Measurements from ENCODE around the gene USF2. TPM values are rescaled to one million over a fixed set of nuclear protein-coding genes. Genes with fewer than 3 reads are reported as not detected.

The USF2 gene
- total RNA-seq, 1 donor from 2014 or later, result 152 TPM

DNA sequence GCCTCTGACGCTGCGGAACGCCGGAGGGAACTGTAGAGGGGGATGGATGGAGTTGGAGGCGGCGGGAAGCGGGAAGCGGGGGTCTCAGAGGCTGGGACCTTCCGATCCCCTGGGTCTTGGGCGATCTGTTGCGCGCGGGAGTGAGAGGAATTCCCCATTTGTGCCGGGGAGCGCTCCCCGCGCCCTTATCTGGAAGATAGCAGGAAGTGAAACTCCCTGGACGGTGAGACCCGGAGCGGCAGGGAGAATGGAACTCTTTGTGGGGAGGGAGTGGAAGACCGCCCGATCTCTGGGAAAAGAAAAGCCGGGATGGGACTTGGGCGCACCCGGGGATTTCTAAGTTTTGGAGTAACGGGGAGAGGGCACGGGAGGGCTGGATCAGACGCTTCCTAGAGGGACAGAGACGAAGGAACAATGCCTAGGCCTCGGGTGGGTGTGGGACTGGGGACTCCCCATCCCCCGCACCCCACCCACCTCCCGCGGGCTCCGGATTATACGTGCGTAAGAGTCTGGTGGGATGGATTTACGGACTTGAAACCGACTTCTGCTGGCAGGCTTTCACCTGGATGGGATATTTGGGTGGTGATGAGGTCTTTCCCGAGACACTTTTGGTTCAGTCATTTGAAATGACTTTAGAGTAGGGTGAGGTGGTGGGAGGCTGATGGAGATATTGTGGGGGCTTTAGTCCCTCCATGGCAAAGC lies 19.5 kb upstream of the USF2 start:
- intact Hi-C loops (cut with DNase I), result no loop called here
- DNase-seq, result peak; percentile 63
- peaks cover 6% of the 10 kb centered on the region for H3K36me3 ChIP-seq
- no peak for ATAC-seq
- H3K9me3 ChIP-seq, result no peaks in the 10 kb centered on the region
- TF ChIP-seq, protein P1, sequence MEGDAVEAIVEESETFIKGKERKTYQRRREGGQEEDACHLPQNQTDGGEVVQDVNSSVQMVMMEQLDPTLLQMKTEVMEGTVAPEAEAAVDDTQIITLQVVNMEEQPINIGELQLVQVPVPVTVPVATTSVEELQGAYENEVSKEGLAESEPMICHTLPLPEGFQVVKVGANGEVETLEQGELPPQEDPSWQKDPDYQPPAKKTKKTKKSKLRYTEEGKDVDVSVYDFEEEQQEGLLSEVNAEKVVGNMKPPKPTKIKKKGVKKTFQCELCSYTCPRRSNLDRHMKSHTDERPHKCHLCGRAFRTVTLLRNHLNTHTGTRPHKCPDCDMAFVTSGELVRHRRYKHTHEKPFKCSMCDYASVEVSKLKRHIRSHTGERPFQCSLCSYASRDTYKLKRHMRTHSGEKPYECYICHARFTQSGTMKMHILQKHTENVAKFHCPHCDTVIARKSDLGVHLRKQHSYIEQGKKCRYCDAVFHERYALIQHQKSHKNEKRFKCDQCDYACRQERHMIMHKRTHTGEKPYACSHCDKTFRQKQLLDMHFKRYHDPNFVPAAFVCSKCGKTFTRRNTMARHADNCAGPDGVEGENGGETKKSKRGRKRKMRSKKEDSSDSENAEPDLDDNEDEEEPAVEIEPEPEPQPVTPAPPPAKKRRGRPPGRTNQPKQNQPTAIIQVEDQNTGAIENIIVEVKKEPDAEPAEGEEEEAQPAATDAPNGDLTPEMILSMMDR (IDR thresholded peaks at IDR 0.05), result no peak
- H3K27ac ChIP-seq, result peak overlapping the region; percentile 95
- H3K4me1 ChIP-seq, result peaks cover 4% of the 10 kb centered on the region
- H3K27me3 ChIP-seq, result peaks cover 11% of the 10 kb centered on the region
- peak overlapping the region; percentile 69 for H3K4me3 ChIP-seq

DNA sequence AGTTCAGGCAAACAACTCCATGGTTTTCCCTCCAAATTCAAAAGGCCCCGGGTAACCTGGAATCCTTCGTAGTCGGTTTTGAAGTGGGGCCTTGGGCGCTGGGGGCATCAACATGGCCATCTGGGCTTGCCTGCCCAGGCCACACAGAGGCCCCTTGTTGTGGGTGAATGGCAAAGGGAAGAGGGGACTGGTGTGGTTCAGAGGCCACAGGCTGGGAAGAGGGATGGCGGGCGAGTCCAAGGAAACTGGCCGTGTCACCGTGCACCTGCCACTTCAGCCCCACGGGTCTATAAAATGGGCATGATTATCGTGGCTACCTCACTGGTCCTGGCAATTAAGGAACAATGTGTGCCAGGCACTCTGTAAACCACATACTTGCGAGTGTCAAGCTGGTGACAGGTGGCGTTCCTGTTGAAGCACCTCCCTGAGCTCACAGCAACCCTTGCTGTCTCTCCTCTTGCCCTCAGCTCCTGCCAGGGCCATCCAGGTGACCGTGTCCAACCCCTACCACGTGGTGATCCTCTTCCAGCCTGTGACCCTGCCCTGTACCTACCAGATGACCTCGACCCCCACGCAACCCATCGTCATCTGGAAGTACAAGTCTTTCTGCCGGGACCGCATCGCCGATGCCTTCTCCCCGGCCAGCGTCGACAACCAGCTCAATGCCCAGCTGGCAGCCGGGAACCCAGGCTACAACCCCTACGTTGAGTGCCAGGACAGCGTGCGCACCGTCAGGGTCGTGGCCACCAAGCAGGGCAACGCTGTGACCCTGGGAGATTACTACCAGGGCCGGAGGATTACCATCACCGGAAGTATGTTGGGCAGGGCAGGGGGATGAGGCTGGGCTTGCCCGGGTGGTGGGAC lies 18.7 kb upstream of the USF2 start:
- TF ChIP-seq, protein P1 (IDR thresholded peaks at IDR 0.05), result no peak
- H3K27ac ChIP-seq, result no peak overlapping the region

DNA sequence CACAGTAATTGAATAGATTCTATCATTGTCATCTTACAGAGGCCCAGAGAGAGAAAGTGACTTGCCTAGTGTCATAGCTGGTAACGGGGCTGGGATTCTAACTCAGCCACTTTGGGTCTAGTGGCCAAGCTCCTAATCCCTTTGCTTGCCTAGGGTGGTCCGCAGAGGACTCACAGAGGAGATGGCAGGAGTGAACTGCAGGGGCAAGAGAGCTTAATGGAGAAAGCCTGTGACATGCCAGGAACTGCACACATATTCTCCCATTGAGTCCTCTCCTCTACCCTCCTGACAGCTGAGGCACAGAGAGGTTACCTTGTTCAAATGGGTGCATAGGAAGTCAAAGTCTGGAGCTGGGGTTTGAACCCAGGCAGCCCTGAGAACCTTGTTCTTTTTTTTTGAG lies 17.3 kb upstream of the USF2 start:
- peaks cover 4% of the 10 kb centered on the region for H3K4me1 ChIP-seq
- TF ChIP-seq, protein P1 (IDR thresholded peaks at IDR 0.05), result no peak
- no peaks in the 10 kb centered on the region for H3K9me3 ChIP-seq
- intact Hi-C loops (cut with DNase I), result no loop called here
- H3K27me3 ChIP-seq, result peaks cover 11% of the 10 kb centered on the region
- no peak overlapping the region for H3K4me3 ChIP-seq
- no peak overlapping the region for H3K27ac ChIP-seq
- peak; percentile 13 for DNase-seq
- peaks cover 6% of the 10 kb centered on the region for H3K36me3 ChIP-seq
- ATAC-seq, result no peak

More for the DNA sequence above, 18.7 kb upstream of the USF2 start:
- no peaks in the 10 kb centered on the region for H3K9me3 ChIP-seq
- peaks cover 4% of the 10 kb centered on the region for H3K4me1 ChIP-seq
- intact Hi-C loops (cut with DNase I), result no loop called here
- peak overlapping the region; percentile 69 for H3K4me3 ChIP-seq
- DNase-seq, result peak; percentile 61
- peaks cover 6% of the 10 kb centered on the region for H3K36me3 ChIP-seq
- no peak for ATAC-seq
- H3K27me3 ChIP-seq, result peaks cover 11% of the 10 kb centered on the region

DNA sequence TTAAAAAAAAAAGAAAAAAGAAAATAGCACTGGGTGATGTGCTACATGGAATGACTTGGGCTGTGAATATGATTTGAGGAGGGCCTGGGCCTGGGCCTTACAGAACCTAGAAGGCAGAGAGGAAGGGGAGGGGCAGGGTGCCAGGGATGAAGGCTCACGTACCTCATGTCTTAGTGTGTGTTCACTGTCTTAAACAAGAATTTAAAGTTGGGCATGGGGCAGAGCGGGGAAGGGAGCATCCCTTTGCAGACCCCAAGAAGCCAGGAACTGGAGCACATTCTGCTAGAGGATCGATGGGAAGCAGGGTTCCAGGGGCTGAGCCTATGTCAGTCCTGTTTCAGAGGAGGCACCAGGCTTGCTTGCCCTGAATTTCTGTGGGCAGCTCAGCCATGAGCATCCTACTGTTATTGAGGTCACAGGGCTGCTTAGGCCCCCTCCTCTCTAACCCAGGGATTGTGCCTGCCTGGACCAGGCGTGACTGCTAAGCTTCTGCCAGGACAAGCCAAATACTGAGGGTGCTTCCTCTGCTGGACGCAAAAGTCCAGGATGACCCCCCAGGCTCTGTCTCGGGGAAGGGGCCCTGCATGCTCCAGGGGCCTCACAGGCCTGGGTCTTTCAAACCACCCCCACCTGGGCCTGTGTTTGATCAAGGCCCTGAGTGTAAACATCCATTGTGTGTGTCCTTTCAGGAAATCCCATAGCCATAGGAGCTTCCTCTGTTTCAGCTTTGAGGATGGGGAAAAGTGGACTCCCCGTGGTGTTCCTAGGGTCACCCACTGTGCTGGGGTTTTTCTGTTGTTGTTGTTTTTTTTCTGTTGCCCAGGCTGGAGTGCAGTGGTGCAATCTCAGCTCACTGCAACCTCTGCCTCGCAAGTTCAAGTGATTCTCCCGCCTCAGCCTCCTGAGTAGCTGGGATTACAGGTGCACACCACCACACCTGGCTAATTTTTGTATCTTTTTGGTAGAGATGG lies 15.2 kb upstream of the USF2 start:
- TF ChIP-seq, protein P1 (IDR thresholded peaks at IDR 0.05), result no peak
- DNase-seq (peak; percentile 52), ATAC-seq (no peak)
- Histone ChIP-seq H3K36me3 (peaks cover 6% of the 10 kb centered on the region), H3K27ac (peak overlapping the region; percentile 71), H3K4me3 (no peak overlapping the region), H3K27me3 (peaks cover 5% of the 10 kb centered on the region), H3K4me1 (peaks cover 4% of the 10 kb centered on the region), H3K9me3 (no peaks in the 10 kb centered on the region)
- intact Hi-C loops (cut with DNase I), result no loop called here
